Measurements from ENCODE around the gene NOD1.
"Not testable (repeated sequence)": the region's sequence is repeated elsewhere in the genome, so short reads cannot be mapped to it uniquely, and the experiment has no call there.

NOD1 gene

GRCh38 chr7:30478349-30479201 is at the start of gene NOD1:
NOD1 (minus strand) TSS chr7:30478784; CDS start chr7:30456921, 21,863 bp downstream.
- peak; percentile 25 for DNase-seq

GRCh38 chr7:30527297-30527696 is 48.7 kb upstream of the NOD1 start:
- not testable (repeated sequence) for DNase-seq

GRCh38 chr7:30526163-30526562 is 47.6 kb upstream of the NOD1 start:
- DNase-seq = no peak

GRCh38 chr7:30525429-30525828 is 46.8 kb upstream of the NOD1 start:
- no peak for DNase-seq

GRCh38 chr7:30524545-30524944 is 46.0 kb upstream of the NOD1 start:
- DNase-seq = no peak

- no peak for DNase-seq
Observed at GRCh38 chr7:30523466-30523865, 44.9 kb upstream of the NOD1 start.

- DNase-seq = no peak
Observed at GRCh38 chr7:30522159-30522558, 43.6 kb upstream of the NOD1 start.

GRCh38 chr7:30521532-30521931 is 42.9 kb upstream of the NOD1 start:
- DNase-seq = no peak

GRCh38 chr7:30519122-30519521 is 40.5 kb upstream of the NOD1 start:
- DNase-seq = no peak

- DNase-seq = no peak
Observed at GRCh38 chr7:30515761-30516160, 37.2 kb upstream of the NOD1 start.

GRCh38 chr7:30514776-30515175 is 36.2 kb upstream of the NOD1 start:
- DNase-seq = no peak

GRCh38 chr7:30514177-30514576 is 35.6 kb upstream of the NOD1 start:
- DNase-seq = no peak

GRCh38 chr7:30513762-30514161 is 35.2 kb upstream of the NOD1 start:
- DNase-seq = no peak

GRCh38 chr7:30511973-30512662 is 33.5 kb upstream of the NOD1 start:
- DNase-seq = no peak

GRCh38 chr7:30511494-30511893 is 32.9 kb upstream of the NOD1 start:
- no peak for DNase-seq

GRCh38 chr7:30510124-30511075 is 31.8 kb upstream of the NOD1 start:
- DNase-seq = no peak

- DNase-seq = not testable (repeated sequence)
Observed at GRCh38 chr7:30509171-30509857, 30.7 kb upstream of the NOD1 start.

GRCh38 chr7:30507346-30507900 is 28.8 kb upstream of the NOD1 start:
- not testable (repeated sequence) for DNase-seq

- DNase-seq = no peak
Observed at GRCh38 chr7:30505174-30505697, 26.7 kb upstream of the NOD1 start.

- DNase-seq = peak; percentile 91
Observed at GRCh38 chr7:30504301-30505173, 26.0 kb upstream of the NOD1 start, which contains the start of gene GGCT. GGCT (minus strand) TSS chr7:30504829; CDS start chr7:30504709, 120 bp downstream.
